Fibroblast of the aortic adventitia (primary cell): ENCODE measurements around the gene MYD88. TPM values are rescaled to one million over a fixed set of nuclear protein-coding genes. Genes with fewer than 3 reads are reported as not detected.

ENCODE experiments used
- DNase-seq: peaks from one replicate; pipeline ENCODE4 v3.0.0-alpha.2; 2010; ENCODE audit warnings: low read depth
- H3K4me3 ChIP-seq: 2 replicates; pipeline ENCODE4 v1.5.1; 2011; ENCODE audit warnings: low read depth, mild to moderate bottlenecking, control low read depth, low read length, moderate library complexity
- CTCF ChIP-seq: IDR thresholded peaks from 2 replicates; pipeline ENCODE4 v1.5.1; 2011; ENCODE audit warnings: mild to moderate bottlenecking, low read length, control low read depth, inconsistent platforms; ENCODE audit not compliant: insufficient read depth
- total RNA-seq: library from RNA; depleted of rRNA; stranded (reverse); fragments of >200 nt; gene quantifications from 2 replicates; pipeline ENCODE4 v1.2.3, GENCODE V29; 2012; ENCODE audit warnings: low replicate concordance

MYD88 gene
- total RNA-seq, 1 donor, result 8.3 TPM

GRCh38 chr3:38117163-38117716 is 21.2 kb upstream of the MYD88 start:
- no peak overlapping the region for H3K4me3 ChIP-seq
- no peak for TF ChIP-seq CTCF
- no peak for DNase-seq

- no peak overlapping the region for H3K4me3 ChIP-seq
- TF ChIP-seq CTCF, result peak; percentile 77
- peak; percentile 45 for DNase-seq
Observed at GRCh38 chr3:38117748-38118420, 20.6 kb upstream of the MYD88 start.

- TF ChIP-seq CTCF, result no peak
- DNase-seq, result no peak
- H3K4me3 ChIP-seq, result no peak overlapping the region
Observed at GRCh38 chr3:38118421-38119247, 19.8 kb upstream of the MYD88 start.

- TF ChIP-seq CTCF, result no peak
- DNase-seq, result no peak
- H3K4me3 ChIP-seq, result no peak overlapping the region
Observed at GRCh38 chr3:38119248-38119544, 19.3 kb upstream of the MYD88 start.

GRCh38 chr3:38119821-38120692 is 18.4 kb upstream of the MYD88 start:
- H3K4me3 ChIP-seq, result no peak overlapping the region
- no peak for TF ChIP-seq CTCF
- DNase-seq, result no peak

GRCh38 chr3:38120693-38121450 is 17.6 kb upstream of the MYD88 start:
- H3K4me3 ChIP-seq, result no peak overlapping the region
- TF ChIP-seq CTCF, result no peak
- no peak for DNase-seq
